ENCODE data around the gene TNFAIP3.
"Not testable (repeated sequence)": the region's sequence is repeated elsewhere in the genome, so short reads cannot be mapped to it uniquely, and the experiment has no call there.

The TNFAIP3 gene

DNA sequence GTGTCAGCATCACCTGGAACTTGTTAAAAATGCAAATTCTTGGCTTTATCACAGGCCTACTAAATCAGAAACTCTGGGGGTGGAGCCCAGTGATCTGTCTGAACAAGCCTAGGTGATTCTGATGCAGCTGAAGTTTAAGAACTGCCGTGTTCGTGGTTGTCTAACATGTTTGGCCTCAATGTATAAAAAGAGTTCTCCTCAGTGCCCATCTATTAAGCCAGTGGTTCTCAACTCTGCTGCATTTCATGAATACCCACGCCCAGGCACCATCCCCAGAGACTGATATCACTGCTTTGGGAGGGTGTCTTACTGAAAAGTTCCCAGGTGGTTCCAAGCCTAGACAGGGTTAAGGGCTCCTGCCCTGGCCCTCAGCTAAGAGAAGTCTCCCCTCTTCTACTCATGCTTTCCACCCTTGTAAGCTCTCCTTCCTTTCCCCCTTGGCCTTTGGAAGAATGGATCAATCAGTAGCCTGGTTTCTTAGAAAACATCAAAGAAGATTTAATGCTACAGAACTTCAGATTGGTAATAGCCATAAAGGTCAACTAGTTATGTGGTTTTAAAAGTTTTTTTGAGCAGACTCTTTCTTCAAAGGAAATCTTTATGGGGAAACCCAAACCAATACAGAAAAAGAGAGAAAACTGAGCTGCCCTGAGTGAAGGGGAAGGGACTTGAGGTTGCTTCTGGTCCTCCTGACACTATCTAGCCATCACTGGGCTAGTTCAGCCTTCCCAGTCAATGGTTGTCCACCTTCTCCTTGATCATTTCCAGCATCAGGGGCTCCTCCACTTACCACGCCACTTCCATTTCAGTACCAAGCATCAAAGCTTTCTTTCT is 38.9 kb upstream of the TNFAIP3 start:
- Histone ChIP-seq H3K9me3 (ENCODE audit: control insufficient read depth, low read length) (no peaks in the 10 kb centered on the region), H3K27ac (ENCODE audit: insufficient read depth, low read length, poor library complexity, severe bottlenecking) (no peak overlapping the region), H3K4me3 (ENCODE audit: insufficient read depth, low read depth, low read length, poor library complexity, severe bottlenecking) (no peak overlapping the region), H3K4me1 (ENCODE audit: control insufficient read depth, insufficient read depth, low read length, poor library complexity, severe bottlenecking) (peaks cover 18% of the 10 kb centered on the region), H3K36me3 (ENCODE audit: control insufficient read depth, insufficient read depth, low read length) (no peaks in the 10 kb centered on the region), H3K27me3 (replicated peaks; ENCODE audit: control insufficient read depth, insufficient read depth, low read length, poor library complexity, severe bottlenecking) (no peaks in the 10 kb centered on the region)
- no peak for DNase-seq

DNA sequence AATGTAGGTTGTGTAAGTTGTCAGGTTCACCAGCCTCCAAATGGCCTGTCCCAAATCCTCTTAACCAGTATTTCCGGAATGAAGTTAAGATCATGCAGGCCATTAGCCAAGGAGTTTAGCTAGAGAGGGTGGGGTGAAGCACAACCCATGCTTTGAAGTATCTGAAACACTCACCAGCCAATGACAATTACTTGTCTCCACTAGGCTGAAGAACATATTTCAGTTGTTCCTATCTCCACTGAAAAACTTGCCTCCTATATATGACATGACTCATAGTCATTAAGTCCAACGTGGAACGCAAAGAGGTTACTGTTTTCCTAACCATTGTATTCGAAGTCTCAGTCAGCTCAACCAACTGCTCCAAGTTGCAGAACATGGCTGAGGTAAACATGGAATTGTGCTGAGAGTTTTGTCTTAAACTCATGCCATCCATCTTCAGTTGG is 37.4 kb upstream of the TNFAIP3 start:
- DNase-seq = no peak
- Histone ChIP-seq H3K27me3 (replicated peaks; ENCODE audit: control insufficient read depth, insufficient read depth, low read length, poor library complexity, severe bottlenecking) (no peaks in the 10 kb centered on the region), H3K4me1 (ENCODE audit: control insufficient read depth, insufficient read depth, low read length, poor library complexity, severe bottlenecking) (peaks cover 10% of the 10 kb centered on the region), H3K9me3 (ENCODE audit: control insufficient read depth, low read length) (no peaks in the 10 kb centered on the region), H3K36me3 (ENCODE audit: control insufficient read depth, insufficient read depth, low read length) (no peaks in the 10 kb centered on the region), H3K27ac (ENCODE audit: insufficient read depth, low read length, poor library complexity, severe bottlenecking) (no peak overlapping the region), H3K4me3 (ENCODE audit: insufficient read depth, low read depth, low read length, poor library complexity, severe bottlenecking) (no peak overlapping the region)

DNA sequence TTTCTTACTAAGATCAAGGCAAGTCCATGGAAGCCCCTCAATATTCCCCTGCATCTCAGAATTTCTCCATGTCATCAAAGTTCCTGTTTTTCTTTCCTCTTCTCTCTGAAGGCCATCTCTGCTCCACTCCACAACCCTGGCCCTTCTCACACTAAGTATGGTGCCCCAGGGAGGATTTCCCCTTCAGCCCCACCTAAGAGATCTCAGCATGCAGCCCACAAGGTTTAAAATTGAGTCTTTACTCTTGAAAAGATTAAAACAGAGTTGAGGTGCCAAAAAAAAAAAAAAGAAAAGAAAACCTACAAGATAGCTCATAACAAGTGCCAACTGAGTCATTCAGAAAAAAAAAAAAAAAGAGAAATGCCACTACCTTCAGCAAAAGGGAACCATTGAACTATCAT is 36.5 kb upstream of the TNFAIP3 start:
- no peaks in the 10 kb centered on the region for H3K27me3 ChIP-seq (replicated peaks; ENCODE audit: control insufficient read depth, insufficient read depth, low read length, poor library complexity, severe bottlenecking)
- H3K36me3 ChIP-seq (ENCODE audit: control insufficient read depth, insufficient read depth, low read length) = no peaks in the 10 kb centered on the region
- peaks cover 4% of the 10 kb centered on the region for H3K4me1 ChIP-seq (ENCODE audit: control insufficient read depth, insufficient read depth, low read length, poor library complexity, severe bottlenecking)
- DNase-seq = no peak
- H3K4me3 ChIP-seq (ENCODE audit: insufficient read depth, low read depth, low read length, poor library complexity, severe bottlenecking) = no peak overlapping the region
- H3K9me3 ChIP-seq (ENCODE audit: control insufficient read depth, low read length) = no peaks in the 10 kb centered on the region
- no peak overlapping the region for H3K27ac ChIP-seq (ENCODE audit: insufficient read depth, low read length, poor library complexity, severe bottlenecking)

DNA sequence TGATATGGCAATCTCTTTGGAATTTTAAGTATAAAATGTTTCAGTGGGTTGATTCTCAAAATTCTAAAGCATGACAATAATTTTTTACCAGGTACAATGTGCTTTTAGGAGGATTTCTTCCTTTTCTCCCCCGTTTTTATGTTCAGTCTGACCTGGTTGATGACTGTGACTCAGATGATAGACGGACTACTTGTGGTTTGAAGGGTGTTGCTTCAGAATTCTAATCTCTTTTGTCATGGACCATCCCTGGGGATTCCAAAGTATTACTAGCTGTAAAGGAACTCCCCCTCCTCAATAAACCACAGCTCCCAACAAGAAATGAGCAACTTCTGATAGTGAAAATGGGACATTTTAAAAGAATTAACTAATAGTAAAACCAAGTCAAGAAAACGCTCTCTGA is 34.9 kb upstream of the TNFAIP3 start:
- Histone ChIP-seq H3K4me1 (ENCODE audit: control insufficient read depth, insufficient read depth, low read length, poor library complexity, severe bottlenecking) (peaks cover 4% of the 10 kb centered on the region), H3K9me3 (ENCODE audit: control insufficient read depth, low read length) (no peaks in the 10 kb centered on the region), H3K27ac (ENCODE audit: insufficient read depth, low read length, poor library complexity, severe bottlenecking) (no peak overlapping the region), H3K27me3 (replicated peaks; ENCODE audit: control insufficient read depth, insufficient read depth, low read length, poor library complexity, severe bottlenecking) (no peaks in the 10 kb centered on the region), H3K4me3 (ENCODE audit: insufficient read depth, low read depth, low read length, poor library complexity, severe bottlenecking) (no peak overlapping the region), H3K36me3 (ENCODE audit: control insufficient read depth, insufficient read depth, low read length) (no peaks in the 10 kb centered on the region)
- no peak for DNase-seq

DNA sequence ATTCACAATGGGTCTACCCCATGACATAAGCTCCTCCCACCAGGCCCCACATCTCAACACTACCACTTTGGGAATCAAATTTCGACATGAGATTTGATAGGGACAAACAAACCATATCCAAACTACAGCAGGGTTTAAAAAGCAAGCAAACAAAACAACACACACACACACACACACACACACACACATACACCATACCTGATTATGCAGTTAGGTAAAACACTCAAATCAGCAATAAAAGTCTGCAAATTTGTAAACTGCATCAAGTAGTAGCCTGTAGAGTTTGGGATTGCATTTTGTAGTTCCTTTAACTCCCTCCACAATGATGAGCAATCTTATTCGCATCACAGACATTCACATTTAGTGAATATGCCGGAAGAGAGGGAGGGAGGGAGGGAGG is 32.6 kb upstream of the TNFAIP3 start:
- DNase-seq = no peak
- Histone ChIP-seq H3K4me1 (ENCODE audit: control insufficient read depth, insufficient read depth, low read length, poor library complexity, severe bottlenecking) (no peaks in the 10 kb centered on the region), H3K27ac (ENCODE audit: insufficient read depth, low read length, poor library complexity, severe bottlenecking) (no peak overlapping the region), H3K27me3 (replicated peaks; ENCODE audit: control insufficient read depth, insufficient read depth, low read length, poor library complexity, severe bottlenecking) (no peaks in the 10 kb centered on the region), H3K4me3 (ENCODE audit: insufficient read depth, low read depth, low read length, poor library complexity, severe bottlenecking) (no peak overlapping the region), H3K9me3 (ENCODE audit: control insufficient read depth, low read length) (no peaks in the 10 kb centered on the region), H3K36me3 (ENCODE audit: control insufficient read depth, insufficient read depth, low read length) (no peaks in the 10 kb centered on the region)

DNA sequence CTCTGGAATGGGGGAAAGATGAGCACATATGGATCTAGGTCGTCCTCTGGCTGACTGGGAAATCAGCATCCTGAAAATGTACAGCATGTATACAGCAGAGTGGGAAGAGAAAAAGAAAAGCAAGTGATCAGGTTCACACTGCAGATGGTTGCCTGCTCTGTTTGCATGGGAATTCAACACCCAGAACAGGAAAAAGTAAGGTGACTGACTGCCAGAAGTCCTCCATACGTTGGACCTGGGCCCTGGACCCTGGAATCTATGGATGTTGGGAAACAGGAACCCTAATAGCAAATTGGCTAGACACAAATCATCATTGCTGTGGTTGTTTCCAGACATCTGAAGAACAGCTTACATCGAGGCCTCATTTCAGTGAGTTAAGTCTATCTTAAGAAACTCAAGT is 30.3 kb upstream of the TNFAIP3 start:
- no peak overlapping the region for H3K27ac ChIP-seq (ENCODE audit: insufficient read depth, low read length, poor library complexity, severe bottlenecking)
- no peak for DNase-seq
- H3K9me3 ChIP-seq (ENCODE audit: control insufficient read depth, low read length) = peaks cover 3% of the 10 kb centered on the region
- H3K4me1 ChIP-seq (ENCODE audit: control insufficient read depth, insufficient read depth, low read length, poor library complexity, severe bottlenecking) = no peaks in the 10 kb centered on the region
- no peak overlapping the region for H3K4me3 ChIP-seq (ENCODE audit: insufficient read depth, low read depth, low read length, poor library complexity, severe bottlenecking)
- no peaks in the 10 kb centered on the region for H3K27me3 ChIP-seq (replicated peaks; ENCODE audit: control insufficient read depth, insufficient read depth, low read length, poor library complexity, severe bottlenecking)
- H3K36me3 ChIP-seq (ENCODE audit: control insufficient read depth, insufficient read depth, low read length) = no peaks in the 10 kb centered on the region

DNA sequence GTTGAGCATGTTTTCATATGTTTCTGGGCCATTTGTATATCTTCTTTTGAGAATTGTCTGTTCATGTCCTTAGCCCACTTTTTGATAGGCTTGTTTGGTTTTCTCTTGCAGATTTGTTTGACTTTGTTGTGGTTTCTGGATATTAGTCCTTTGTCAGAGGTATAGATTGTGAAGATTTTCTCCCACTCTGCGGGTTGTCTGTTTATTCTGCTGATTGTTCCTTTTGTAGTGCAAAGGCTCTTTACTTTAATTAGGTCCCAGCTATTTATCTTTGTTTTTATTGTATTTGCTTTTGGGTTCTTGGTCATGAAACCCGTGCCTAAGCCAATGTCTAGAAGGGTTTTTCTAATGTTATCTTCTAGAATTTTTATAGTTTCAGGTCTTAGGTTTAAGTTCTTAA is 29.0 kb upstream of the TNFAIP3 start:
- not testable (repeated sequence) for DNase-seq; H3K36me3 ChIP-seq (ENCODE audit: control insufficient read depth, insufficient read depth, low read length); H3K4me1 ChIP-seq (ENCODE audit: control insufficient read depth, insufficient read depth, low read length, poor library complexity, severe bottlenecking); H3K9me3 ChIP-seq (ENCODE audit: control insufficient read depth, low read length); H3K4me3 ChIP-seq (ENCODE audit: insufficient read depth, low read depth, low read length, poor library complexity, severe bottlenecking); H3K27me3 ChIP-seq (replicated peaks; ENCODE audit: control insufficient read depth, insufficient read depth, low read length, poor library complexity, severe bottlenecking); H3K27ac ChIP-seq (ENCODE audit: insufficient read depth, low read length, poor library complexity, severe bottlenecking)

DNA sequence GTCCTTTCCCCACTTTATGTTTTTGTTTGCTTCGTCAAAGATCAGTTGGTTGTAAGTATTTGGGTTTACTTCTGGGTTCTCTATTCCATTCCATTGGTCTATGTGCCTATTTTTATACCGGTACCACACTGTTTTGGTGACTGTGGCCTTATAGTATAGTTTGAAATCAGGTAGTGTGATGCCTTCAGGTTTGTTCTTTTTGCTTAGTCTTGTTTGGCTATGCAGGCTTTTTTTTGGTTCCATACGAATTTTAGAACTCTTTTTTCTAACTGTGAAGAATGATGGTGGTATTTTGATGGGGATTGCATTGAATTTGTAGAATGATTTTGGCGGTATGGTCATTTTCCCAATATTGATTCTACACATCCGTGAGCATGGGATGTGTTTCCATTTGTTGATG is 28.5 kb upstream of the TNFAIP3 start:
- H3K27ac ChIP-seq (ENCODE audit: insufficient read depth, low read length, poor library complexity, severe bottlenecking); H3K9me3 ChIP-seq (ENCODE audit: control insufficient read depth, low read length); H3K4me3 ChIP-seq (ENCODE audit: insufficient read depth, low read depth, low read length, poor library complexity, severe bottlenecking); H3K36me3 ChIP-seq (ENCODE audit: control insufficient read depth, insufficient read depth, low read length); H3K4me1 ChIP-seq (ENCODE audit: control insufficient read depth, insufficient read depth, low read length, poor library complexity, severe bottlenecking); H3K27me3 ChIP-seq (replicated peaks; ENCODE audit: control insufficient read depth, insufficient read depth, low read length, poor library complexity, severe bottlenecking); DNase-seq: not testable (repeated sequence)

DNA sequence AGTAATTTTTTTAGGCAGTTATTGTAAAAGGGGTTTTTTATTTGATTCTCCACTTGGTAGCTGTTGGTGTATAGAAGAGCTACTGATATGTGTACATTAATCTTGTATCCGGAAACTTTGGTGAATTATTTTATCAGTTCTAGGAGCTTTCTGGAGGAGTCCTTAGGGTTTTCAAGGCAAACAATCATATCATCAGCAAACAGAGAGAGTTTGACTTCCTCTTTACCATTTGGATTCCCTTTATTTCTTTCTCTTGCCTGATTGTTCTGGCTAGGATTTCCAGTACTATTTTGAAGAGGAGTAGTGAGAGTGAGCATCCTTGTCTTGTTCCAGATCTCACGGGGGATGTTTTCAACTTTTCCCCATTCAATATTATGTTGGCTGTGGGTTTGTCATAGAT is 28.0 kb upstream of the TNFAIP3 start:
- Histone ChIP-seq H3K9me3 (ENCODE audit: control insufficient read depth, low read length) (peaks cover 3% of the 10 kb centered on the region), H3K4me1 (ENCODE audit: control insufficient read depth, insufficient read depth, low read length, poor library complexity, severe bottlenecking) (no peaks in the 10 kb centered on the region), H3K36me3 (ENCODE audit: control insufficient read depth, insufficient read depth, low read length) (no peaks in the 10 kb centered on the region), H3K27me3 (replicated peaks; ENCODE audit: control insufficient read depth, insufficient read depth, low read length, poor library complexity, severe bottlenecking) (no peaks in the 10 kb centered on the region), H3K4me3 (ENCODE audit: insufficient read depth, low read depth, low read length, poor library complexity, severe bottlenecking) (no peak overlapping the region), H3K27ac (ENCODE audit: insufficient read depth, low read length, poor library complexity, severe bottlenecking) (no peak overlapping the region)
- no peak for DNase-seq

DNA sequence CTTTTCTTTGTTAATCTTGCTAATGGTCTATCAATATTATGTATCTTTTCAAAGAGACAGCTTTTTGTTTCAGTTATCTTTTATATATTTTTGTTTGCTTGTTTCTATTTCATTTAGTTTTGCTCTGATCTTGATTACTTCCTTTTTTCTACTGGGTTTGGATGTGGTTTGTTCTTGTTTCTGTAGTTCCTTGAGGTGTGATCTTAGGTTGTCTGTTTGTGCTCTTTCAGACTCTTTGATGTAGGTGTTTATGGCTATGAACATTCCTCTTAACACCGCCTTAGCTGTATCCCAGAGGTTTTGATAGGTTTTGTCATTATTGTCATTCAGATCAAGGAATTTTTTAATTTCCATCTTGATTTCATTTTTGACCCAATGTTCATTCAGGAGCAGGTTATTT is 26.8 kb upstream of the TNFAIP3 start:
- Histone ChIP-seq H3K27ac (ENCODE audit: insufficient read depth, low read length, poor library complexity, severe bottlenecking) (no peak overlapping the region), H3K9me3 (ENCODE audit: control insufficient read depth, low read length) (peaks cover 3% of the 10 kb centered on the region), H3K27me3 (replicated peaks; ENCODE audit: control insufficient read depth, insufficient read depth, low read length, poor library complexity, severe bottlenecking) (no peaks in the 10 kb centered on the region), H3K36me3 (ENCODE audit: control insufficient read depth, insufficient read depth, low read length) (no peaks in the 10 kb centered on the region), H3K4me3 (ENCODE audit: insufficient read depth, low read depth, low read length, poor library complexity, severe bottlenecking) (no peak overlapping the region), H3K4me1 (ENCODE audit: control insufficient read depth, insufficient read depth, low read length, poor library complexity, severe bottlenecking) (no peaks in the 10 kb centered on the region)
- no peak for DNase-seq

All from effector memory CD4-positive, alpha-beta T cell (primary cell).